Activated naive CD8-positive, alpha-beta T cell (primary cell): Measurements from ENCODE around the gene SERINC5.
"Not testable (repeated sequence)": the region's sequence is repeated elsewhere in the genome, so short reads cannot be mapped to it uniquely, and the experiment has no call there.

Experiments used
- H3K27ac Mint-ChIP-seq: one replicate; pipeline ENCODE4 v1.8.0; 2021; ENCODE audit warnings: mixed read lengths
- H3K27me3 Mint-ChIP-seq: one replicate; pipeline ENCODE4 v1.8.0; 2021; ENCODE audit warnings: mixed read lengths
- H3K36me3 Mint-ChIP-seq: one replicate; pipeline ENCODE4 v1.8.0; 2021; ENCODE audit warnings: mixed read lengths
- H3K4me1 Mint-ChIP-seq: one replicate; pipeline ENCODE4 v1.8.0; 2021; ENCODE audit warnings: low read depth, mixed read lengths
- H3K4me3 Mint-ChIP-seq: one replicate; pipeline ENCODE4 v1.8.0; 2021; ENCODE audit warnings: mild to moderate bottlenecking, mixed read lengths
- H3K9me3 Mint-ChIP-seq: one replicate; pipeline ENCODE4 v1.8.0; 2021; ENCODE audit warnings: low read depth, mixed read lengths

Gene SERINC5

GRCh38 chr5:80117446-80117845, 138.4 kb downstream of the SERINC5 start:
- Mint-ChIP-seq H3K36me3 (peaks cover 16% of the 10 kb centered on the region), H3K9me3 (peaks cover 3% of the 10 kb centered on the region), H3K4me1 (peaks cover 52% of the 10 kb centered on the region), H3K4me3 (peak overlapping the region; percentile 32), H3K27ac (peak overlapping the region; percentile 64), H3K27me3 (no peaks in the 10 kb centered on the region)

- H3K27ac Mint-ChIP-seq, result peak overlapping the region; percentile 83
- no peaks in the 10 kb centered on the region for H3K27me3 Mint-ChIP-seq
- H3K4me3 Mint-ChIP-seq, result no peak overlapping the region
- H3K9me3 Mint-ChIP-seq, result peaks cover 3% of the 10 kb centered on the region
- peaks cover 22% of the 10 kb centered on the region for H3K36me3 Mint-ChIP-seq
- peaks cover 47% of the 10 kb centered on the region for H3K4me1 Mint-ChIP-seq
These were observed 139.4 kb downstream of the SERINC5 start for GRCh38 chr5:80116465-80116864.

- H3K27ac Mint-ChIP-seq, result peak overlapping the region; percentile 83
- no peak overlapping the region for H3K4me3 Mint-ChIP-seq
- peaks cover 47% of the 10 kb centered on the region for H3K4me1 Mint-ChIP-seq
- peaks cover 22% of the 10 kb centered on the region for H3K36me3 Mint-ChIP-seq
- H3K9me3 Mint-ChIP-seq, result peaks cover 3% of the 10 kb centered on the region
- H3K27me3 Mint-ChIP-seq, result no peaks in the 10 kb centered on the region
These were observed 139.8 kb downstream of the SERINC5 start for GRCh38 chr5:80116000-80116399.

- peaks cover 50% of the 10 kb centered on the region for H3K4me1 Mint-ChIP-seq
- H3K27ac Mint-ChIP-seq, result no peak overlapping the region
- H3K9me3 Mint-ChIP-seq, result peaks cover 3% of the 10 kb centered on the region
- no peak overlapping the region for H3K4me3 Mint-ChIP-seq
- no peaks in the 10 kb centered on the region for H3K27me3 Mint-ChIP-seq
- peaks cover 22% of the 10 kb centered on the region for H3K36me3 Mint-ChIP-seq
These were observed 141.0 kb downstream of the SERINC5 start for GRCh38 chr5:80114860-80115259.

- H3K4me3 Mint-ChIP-seq, result not testable (repeated sequence)
These were observed 144.4 kb downstream of the SERINC5 start for GRCh38 chr5:80111376-80111990.

GRCh38 chr5:80109646-80110478, 146.0 kb downstream of the SERINC5 start:
- Mint-ChIP-seq H3K4me1 (peaks cover 44% of the 10 kb centered on the region), H3K4me3 (no peak overlapping the region), H3K9me3 (no peaks in the 10 kb centered on the region), H3K27ac (peak overlapping the region; percentile 37), H3K36me3 (peaks cover 16% of the 10 kb centered on the region), H3K27me3 (no peaks in the 10 kb centered on the region)

More at GRCh38 chr5:80111376-80111990, 144.4 kb downstream of the SERINC5 start:
- not testable (repeated sequence) for H3K27me3 Mint-ChIP-seq, H3K9me3 Mint-ChIP-seq
- Mint-ChIP-seq H3K27ac (peak overlapping the region; percentile 2), H3K4me1 (peaks cover 43% of the 10 kb centered on the region), H3K36me3 (peaks cover 16% of the 10 kb centered on the region)

GRCh38 chr5:80106916-80107315, 148.9 kb downstream of the SERINC5 start:
- Mint-ChIP-seq H3K4me3 (no peak overlapping the region), H3K4me1 (peaks cover 67% of the 10 kb centered on the region), H3K9me3 (no peaks in the 10 kb centered on the region), H3K36me3 (peaks cover 3% of the 10 kb centered on the region), H3K27me3 (no peaks in the 10 kb centered on the region), H3K27ac (peak overlapping the region; percentile 1)

GRCh38 chr5:80105698-80106439, 150.0 kb downstream of the SERINC5 start:
- Mint-ChIP-seq H3K27me3 (no peaks in the 10 kb centered on the region), H3K27ac (no peak overlapping the region), H3K36me3 (no peaks in the 10 kb centered on the region), H3K9me3 (no peaks in the 10 kb centered on the region), H3K4me1 (peaks cover 74% of the 10 kb centered on the region), H3K4me3 (no peak overlapping the region)

- peaks cover 63% of the 10 kb centered on the region for H3K4me1 Mint-ChIP-seq
- no peaks in the 10 kb centered on the region for H3K9me3 Mint-ChIP-seq
- peak overlapping the region; percentile 75 for H3K27ac Mint-ChIP-seq
- H3K27me3 Mint-ChIP-seq, result no peaks in the 10 kb centered on the region
- no peaks in the 10 kb centered on the region for H3K36me3 Mint-ChIP-seq
- H3K4me3 Mint-ChIP-seq, result peak overlapping the region; percentile 28
These were observed 152.5 kb downstream of the SERINC5 start for GRCh38 chr5:80103371-80103770.

GRCh38 chr5:80101993-80102392, 153.9 kb downstream of the SERINC5 start:
- peaks cover 66% of the 10 kb centered on the region for H3K4me1 Mint-ChIP-seq
- no peak overlapping the region for H3K4me3 Mint-ChIP-seq
- no peaks in the 10 kb centered on the region for H3K27me3 Mint-ChIP-seq

GRCh38 chr5:80097451-80097850, 158.4 kb downstream of the SERINC5 start:
- no peaks in the 10 kb centered on the region for H3K9me3 Mint-ChIP-seq
- H3K4me1 Mint-ChIP-seq, result peaks cover 42% of the 10 kb centered on the region
- H3K27me3 Mint-ChIP-seq, result no peaks in the 10 kb centered on the region
- H3K27ac Mint-ChIP-seq, result no peak overlapping the region
- no peak overlapping the region for H3K4me3 Mint-ChIP-seq
- H3K36me3 Mint-ChIP-seq, result peaks cover 4% of the 10 kb centered on the region

More at GRCh38 chr5:80101993-80102392, 153.9 kb downstream of the SERINC5 start:
- Mint-ChIP-seq H3K9me3 (no peaks in the 10 kb centered on the region), H3K27ac (no peak overlapping the region), H3K36me3 (no peaks in the 10 kb centered on the region)

GRCh38 chr5:80094236-80094738, 161.6 kb downstream of the SERINC5 start:
- Mint-ChIP-seq H3K4me1 (peaks cover 36% of the 10 kb centered on the region), H3K27me3 (no peaks in the 10 kb centered on the region), H3K36me3 (peaks cover 4% of the 10 kb centered on the region), H3K4me3 (no peak overlapping the region), H3K9me3 (no peaks in the 10 kb centered on the region), H3K27ac (peak overlapping the region; percentile 28)

- H3K27me3 Mint-ChIP-seq, result no peaks in the 10 kb centered on the region
- peaks cover 4% of the 10 kb centered on the region for H3K36me3 Mint-ChIP-seq
- no peak overlapping the region for H3K4me3 Mint-ChIP-seq
- no peaks in the 10 kb centered on the region for H3K9me3 Mint-ChIP-seq
- H3K4me1 Mint-ChIP-seq, result peaks cover 36% of the 10 kb centered on the region
- H3K27ac Mint-ChIP-seq, result peak overlapping the region; percentile 28
These were observed 162.1 kb downstream of the SERINC5 start for GRCh38 chr5:80093796-80094195.

- Mint-ChIP-seq H3K36me3 (peaks cover 4% of the 10 kb centered on the region), H3K4me1 (peaks cover 32% of the 10 kb centered on the region), H3K4me3 (peak overlapping the region; percentile 3), H3K27ac (peak overlapping the region; percentile 22), H3K27me3 (no peaks in the 10 kb centered on the region), H3K9me3 (no peaks in the 10 kb centered on the region)
These were observed 163.3 kb downstream of the SERINC5 start for GRCh38 chr5:80092486-80093107.
